Fibroblast of lung (primary cell): Measurements from ENCODE around the gene ZC3H13. TPM values are rescaled to one million over a fixed set of nuclear protein-coding genes. Genes with fewer than 3 reads are reported as not detected.
A peak's percentile ranks its signal among the peaks of the same experiment; 100 is the strongest.

Source experiments
- DNase-seq, 2 donors: peaks; one replicate each; pipeline versions ENCODE4 v3.0.0 to v3.0.0-alpha.2; 2010; ENCODE audit warnings: low read depth in 2 of 2
- H2AFZ ChIP-seq: 2 replicates; pipeline ENCODE4 v1.5.1; 2012; ENCODE audit warnings: low read length, control low read depth, inconsistent platforms
- H3K27ac ChIP-seq: 2 replicates; pipeline ENCODE4 v1.5.1; 2011; ENCODE audit warnings: low read length, control low read depth; ENCODE audit not compliant: insufficient read depth
- H3K27me3 ChIP-seq: 2 replicates; pipeline ENCODE4 v1.5.1; 2011; ENCODE audit warnings: mild to moderate bottlenecking, low read length; ENCODE audit not compliant: control insufficient read depth, insufficient read depth
- H3K36me3 ChIP-seq: 2 replicates; pipeline ENCODE4 v1.5.1; 2011; ENCODE audit warnings: low read length; ENCODE audit not compliant: control insufficient read depth, insufficient read depth
- H3K4me1 ChIP-seq: 2 replicates; pipeline ENCODE4 v1.5.1; 2011; ENCODE audit warnings: low read length; ENCODE audit not compliant: control insufficient read depth, insufficient read depth; ENCODE audit errors: extremely low read depth
- H3K4me2 ChIP-seq: 2 replicates; pipeline ENCODE4 v1.5.1; 2011; ENCODE audit warnings: low read length, control low read depth; ENCODE audit not compliant: insufficient read depth; ENCODE audit errors: extremely low read depth
- H3K4me3 ChIP-seq, 4 experiments: fragments of 200-600 bp in 1 of 4; sonication (generic) in 1 of 4; replicated peaks in 1 of 4; 2 replicates each; pipeline ENCODE4 v1.5.1; 2011 to 2016; ENCODE audit warnings: low read length in 4 of 4, low read depth in 3 of 4, mild to moderate bottlenecking in 3 of 4, control low read depth in 2 of 4, inconsistent platforms in 1 of 4, mixed read lengths in 1 of 4; ENCODE audit not compliant: insufficient read depth in 1 of 4; ENCODE audit errors: control extremely low read depth in 1 of 4
- H3K79me2 ChIP-seq: 2 replicates; pipeline ENCODE4 v1.5.1; 2012; ENCODE audit warnings: mild to moderate bottlenecking, low read length, inconsistent platforms; ENCODE audit not compliant: control insufficient read depth, insufficient read depth
- H3K9ac ChIP-seq: 2 replicates; pipeline ENCODE4 v1.5.1; 2011; ENCODE audit warnings: mild to moderate bottlenecking, low read length, control low read depth; ENCODE audit not compliant: insufficient read depth
- H3K9me3 ChIP-seq: 2 replicates; pipeline ENCODE4 v1.5.1; 2012; ENCODE audit warnings: low read depth, low read length; ENCODE audit not compliant: control insufficient read depth, insufficient read depth
- H4K20me1 ChIP-seq: 2 replicates; pipeline ENCODE4 v1.5.1; 2011; ENCODE audit warnings: low read length; ENCODE audit not compliant: control insufficient read depth, insufficient read depth; ENCODE audit errors: extremely low read depth
- CTCF ChIP-seq, 2 donors: IDR thresholded peaks in 1 of 2; conservative IDR thresholded peaks in 1 of 2; 1 replicate in 1 of 2; 2 replicates in 1 of 2; pipeline ENCODE4 v1.5.1; 2011 to 2012; ENCODE audit warnings: low read length in 2 of 2, control low read depth in 1 of 2, inconsistent platforms in 1 of 2, low read depth in 1 of 2, mild to moderate bottlenecking in 1 of 2
- EZH2 ChIP-seq: IDR thresholded peaks from 2 replicates; pipeline ENCODE4 v1.5.1; 2012; ENCODE audit warnings: low read length, control low read depth, mild to moderate bottlenecking; ENCODE audit errors: missing control alignments
- polyA plus RNA-seq, 2 donors: library from polyadenylated mRNA; depleted of rRNA in 1 of 2; stranded (reverse) in 1 of 2; unstranded in 1 of 2; fragments of >200 nt; gene quantifications; 2 replicates each; pipeline ENCODE4 v1.2.1, GENCODE V29; 2011 to 2012; ENCODE audit warnings: missing spikeins in 1 of 2
- total RNA-seq: library from RNA; depleted of rRNA; stranded (reverse); fragments of >200 nt; gene quantifications from 2 replicates; pipeline ENCODE4 v1.2.1, GENCODE V29; 2014

The ZC3H13 gene
- total and polyA plus RNA-seq, 2 donors (not counting 1 experiment from before 2014, with no cell fraction given) = 4.5 to 21.8 TPM

GRCh38 chr13:46101484-46102254 is 49.1 kb upstream of the ZC3H13 start:
- Histone ChIP-seq H3K27me3 (no peaks in the 10 kb centered on the region), H3K4me3 (no peak overlapping the region), H3K36me3 (no peaks in the 10 kb centered on the region), H4K20me1 (no peaks in the 10 kb centered on the region), H3K79me2 (no peaks in the 10 kb centered on the region), H3K4me1 (no peaks in the 10 kb centered on the region), H3K9me3 (no peaks in the 10 kb centered on the region), H3K27ac (no peak overlapping the region), H2AFZ (no peak overlapping the region), H3K9ac (no peak overlapping the region), H3K4me2 (no peak overlapping the region)
- DNase-seq = no peak
- no peak for TF ChIP-seq EZH2
- TF ChIP-seq CTCF (conservative IDR thresholded peaks at IDR 0.05 in 1 of 2, IDR thresholded peaks at IDR 0.05 in 1 of 2; ENCODE audit: low read depth in 1 of 2, low read length in 2 of 2) = no peak

- Histone ChIP-seq H3K27ac (no peak overlapping the region), H3K79me2 (no peaks in the 10 kb centered on the region), H3K36me3 (no peaks in the 10 kb centered on the region), H3K9ac (no peak overlapping the region), H3K4me3 (no peak overlapping the region), H3K4me1 (no peaks in the 10 kb centered on the region), H4K20me1 (no peaks in the 10 kb centered on the region), H3K4me2 (no peak overlapping the region), H3K27me3 (no peaks in the 10 kb centered on the region), H3K9me3 (no peaks in the 10 kb centered on the region), H2AFZ (no peak overlapping the region)
- TF ChIP-seq EZH2 (no peak), CTCF (conservative IDR thresholded peaks at IDR 0.05 in 1 of 2, IDR thresholded peaks at IDR 0.05 in 1 of 2; ENCODE audit: low read depth in 1 of 2, low read length in 2 of 2) (no peak)
- no peak for DNase-seq
These were observed 48.5 kb upstream of the ZC3H13 start for GRCh38 chr13:46101002-46101401.

- H3K36me3 ChIP-seq = no peaks in the 10 kb centered on the region
- peak in 1 of 2 donors; percentile 3 for DNase-seq
These were observed 47.8 kb upstream of the ZC3H13 start for GRCh38 chr13:46100191-46100815.

More at GRCh38 chr13:46100191-46100815, 47.8 kb upstream of the ZC3H13 start:
- TF ChIP-seq CTCF (conservative IDR thresholded peaks at IDR 0.05 in 1 of 2, IDR thresholded peaks at IDR 0.05 in 1 of 2; ENCODE audit: low read depth in 1 of 2, low read length in 2 of 2) (no peak), EZH2 (no peak)
- Histone ChIP-seq H3K9ac (no peak overlapping the region), H3K4me2 (no peak overlapping the region), H2AFZ (no peak overlapping the region), H3K4me1 (no peaks in the 10 kb centered on the region), H3K27ac (no peak overlapping the region), H3K9me3 (no peaks in the 10 kb centered on the region), H4K20me1 (no peaks in the 10 kb centered on the region), H3K27me3 (no peaks in the 10 kb centered on the region), H3K79me2 (no peaks in the 10 kb centered on the region), H3K4me3 (no peak overlapping the region)
